BE2C (cell line): Measurements from ENCODE around the gene SLC8A1.

Experiments
- DNase-seq: peaks from one replicate; pipeline ENCODE4 v3.0.0-alpha.2; 2020
- H3K27me3 ChIP-seq: fragments of 250-450 bp; sonication (Bioruptor Pico); 2 replicates; pipeline ENCODE4 v1.5.1; 2020; ENCODE audit warnings: mild to moderate bottlenecking
- H3K36me3 ChIP-seq: fragments of 250-450 bp; sonication (Bioruptor Pico); 2 replicates; pipeline ENCODE4 v1.5.1; 2020; ENCODE audit warnings: mild to moderate bottlenecking
- H3K4me1 ChIP-seq: fragments of 250-450 bp; sonication (Bioruptor Pico); 2 replicates; pipeline ENCODE4 v1.5.1; 2020
- H3K4me3 ChIP-seq: 2 replicates; pipeline ENCODE4 v1.5.1; 2011; ENCODE audit warnings: low read depth, low read length
- H3K9me3 ChIP-seq: fragments of 250-450 bp; sonication (Bioruptor Pico); 2 replicates; pipeline ENCODE4 v1.5.1; 2020
- TF ChIP-seq, protein P1 (sequence below): IDR thresholded peaks from 2 replicates; pipeline ENCODE4 v1.5.1; 2012; ENCODE audit warnings: mild to moderate bottlenecking, low read depth, low read length

SLC8A1 gene

DNA sequence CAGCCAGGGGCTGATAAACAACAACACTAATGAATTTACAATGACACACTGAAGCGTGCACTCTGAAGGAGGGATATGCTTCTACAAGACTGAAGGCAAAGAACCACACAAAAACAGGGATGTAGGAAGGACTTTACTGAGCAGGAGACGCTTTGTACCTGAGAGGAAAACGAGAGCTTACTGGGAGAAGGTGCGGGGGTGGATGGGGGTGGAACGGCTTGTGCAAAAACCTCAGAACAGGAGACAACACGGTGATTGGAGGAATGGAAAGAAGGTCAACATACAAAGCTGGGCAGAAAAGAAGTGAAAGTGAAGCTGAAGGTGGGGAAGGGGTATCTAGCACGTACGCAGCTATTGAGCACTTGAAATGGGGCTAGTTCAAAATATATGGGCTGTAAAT lies 93.1 kb downstream of the SLC8A1 start:
- Histone ChIP-seq H3K4me3 (no peak overlapping the region), H3K36me3 (no peaks in the 10 kb centered on the region), H3K4me1 (peaks cover 11% of the 10 kb centered on the region), H3K27me3 (no peaks in the 10 kb centered on the region), H3K9me3 (no peaks in the 10 kb centered on the region)
- TF ChIP-seq, protein P1, sequence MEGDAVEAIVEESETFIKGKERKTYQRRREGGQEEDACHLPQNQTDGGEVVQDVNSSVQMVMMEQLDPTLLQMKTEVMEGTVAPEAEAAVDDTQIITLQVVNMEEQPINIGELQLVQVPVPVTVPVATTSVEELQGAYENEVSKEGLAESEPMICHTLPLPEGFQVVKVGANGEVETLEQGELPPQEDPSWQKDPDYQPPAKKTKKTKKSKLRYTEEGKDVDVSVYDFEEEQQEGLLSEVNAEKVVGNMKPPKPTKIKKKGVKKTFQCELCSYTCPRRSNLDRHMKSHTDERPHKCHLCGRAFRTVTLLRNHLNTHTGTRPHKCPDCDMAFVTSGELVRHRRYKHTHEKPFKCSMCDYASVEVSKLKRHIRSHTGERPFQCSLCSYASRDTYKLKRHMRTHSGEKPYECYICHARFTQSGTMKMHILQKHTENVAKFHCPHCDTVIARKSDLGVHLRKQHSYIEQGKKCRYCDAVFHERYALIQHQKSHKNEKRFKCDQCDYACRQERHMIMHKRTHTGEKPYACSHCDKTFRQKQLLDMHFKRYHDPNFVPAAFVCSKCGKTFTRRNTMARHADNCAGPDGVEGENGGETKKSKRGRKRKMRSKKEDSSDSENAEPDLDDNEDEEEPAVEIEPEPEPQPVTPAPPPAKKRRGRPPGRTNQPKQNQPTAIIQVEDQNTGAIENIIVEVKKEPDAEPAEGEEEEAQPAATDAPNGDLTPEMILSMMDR = no peak
- no peak for DNase-seq

DNA sequence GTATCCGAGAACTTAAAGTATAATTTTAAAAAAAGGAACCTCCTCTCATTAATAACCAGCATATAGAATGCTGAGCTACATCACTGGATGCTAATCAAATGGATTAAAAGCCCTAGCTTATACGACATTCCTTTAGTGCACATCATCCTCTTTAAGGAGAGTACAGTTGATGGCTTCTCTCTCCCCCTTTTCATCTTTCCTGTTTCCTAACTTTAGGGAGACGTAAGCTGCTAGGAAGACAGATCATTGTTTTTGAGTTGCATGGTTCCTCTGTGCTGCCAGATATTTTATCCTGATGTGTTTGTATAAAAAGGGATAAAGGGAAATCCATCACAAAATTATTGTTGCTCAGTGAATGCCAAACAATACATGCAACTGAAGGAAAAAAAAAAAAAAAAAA lies 94.2 kb downstream of the SLC8A1 start:
- H3K4me1 ChIP-seq = peaks cover 8% of the 10 kb centered on the region
- no peaks in the 10 kb centered on the region; the same call in 1 of the 2 replicates for H3K9me3 ChIP-seq
- TF ChIP-seq, protein P1 = no peak
- H3K27me3 ChIP-seq = no peaks in the 10 kb centered on the region
- H3K36me3 ChIP-seq = no peaks in the 10 kb centered on the region
- no peak for DNase-seq
- no peak overlapping the region for H3K4me3 ChIP-seq

DNA sequence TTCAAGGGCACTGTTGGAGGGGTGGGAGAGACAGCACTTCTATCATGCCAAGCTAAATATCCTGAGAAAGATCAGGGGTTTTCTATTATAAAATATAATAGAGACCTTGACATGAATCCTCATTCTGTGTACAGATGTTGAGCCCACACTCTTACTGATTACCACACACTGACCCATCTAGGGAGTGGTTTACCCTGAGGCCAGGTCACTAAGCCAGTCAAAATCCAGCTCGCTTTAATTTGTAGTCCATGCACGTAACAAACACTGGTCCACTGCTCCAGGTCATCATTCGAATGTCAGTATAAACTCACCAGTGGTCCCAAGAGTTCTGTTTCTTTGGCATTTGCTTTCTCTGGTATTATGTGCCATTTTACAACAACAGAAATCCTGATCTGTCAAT lies 96.4 kb downstream of the SLC8A1 start:
- H3K4me3 ChIP-seq = no peak overlapping the region
- no peaks in the 10 kb centered on the region for H3K36me3 ChIP-seq
- DNase-seq = no peak
- TF ChIP-seq, protein P1 = no peak
- H3K27me3 ChIP-seq = no peaks in the 10 kb centered on the region
- H3K9me3 ChIP-seq = no peaks in the 10 kb centered on the region; the same call in 1 of the 2 replicates
- peaks cover 8% of the 10 kb centered on the region for H3K4me1 ChIP-seq

DNA sequence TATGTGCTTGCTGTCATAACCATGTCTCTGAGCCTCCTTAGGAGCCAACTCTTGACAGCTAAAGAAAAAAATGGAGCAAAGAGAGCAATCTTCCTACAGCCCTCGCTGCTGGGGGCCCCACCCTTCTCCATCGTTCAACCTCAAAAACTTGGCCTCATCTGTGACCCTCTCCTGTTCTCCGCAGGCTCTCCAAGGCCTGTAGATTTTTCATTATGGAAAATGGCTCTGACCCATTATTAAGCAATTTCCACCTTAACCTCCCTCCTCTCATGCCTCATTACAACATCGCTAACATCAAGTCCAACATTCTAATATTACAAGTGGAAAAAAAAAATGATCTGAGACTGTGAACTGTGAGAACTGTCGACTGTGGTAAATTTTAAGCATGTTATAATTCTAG lies 98.7 kb downstream of the SLC8A1 start:
- no peaks in the 10 kb centered on the region for H3K27me3 ChIP-seq
- no peak for DNase-seq
- H3K4me3 ChIP-seq = no peak overlapping the region
- H3K4me1 ChIP-seq = peaks cover 8% of the 10 kb centered on the region
- H3K9me3 ChIP-seq = no peaks in the 10 kb centered on the region; the same call in 1 of the 2 replicates
- no peaks in the 10 kb centered on the region for H3K36me3 ChIP-seq
- TF ChIP-seq, protein P1 = no peak

DNA sequence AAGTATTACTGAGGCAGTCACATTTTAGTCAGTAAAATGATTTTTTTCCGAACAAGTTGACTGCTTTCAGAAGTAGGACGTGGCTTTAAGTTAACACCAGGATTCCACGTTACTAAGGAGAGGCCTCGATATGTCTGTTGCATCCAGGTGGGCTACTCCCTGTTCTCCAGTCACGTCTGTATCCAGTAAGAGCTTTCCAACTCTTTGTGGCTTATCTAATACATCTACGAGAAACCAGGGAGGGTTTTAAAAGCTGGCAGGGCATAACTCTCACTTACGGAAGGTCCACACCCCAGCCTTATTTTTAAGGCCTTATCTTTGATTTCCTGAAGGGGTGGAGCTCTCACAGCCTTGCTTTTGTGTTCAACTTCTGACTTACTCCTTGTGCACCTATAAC lies 99.2 kb downstream of the SLC8A1 start:
- Histone ChIP-seq H3K27me3 (no peaks in the 10 kb centered on the region), H3K9me3 (no peaks in the 10 kb centered on the region; the same call in 1 of the 2 replicates), H3K4me1 (peaks cover 8% of the 10 kb centered on the region), H3K36me3 (no peaks in the 10 kb centered on the region), H3K4me3 (no peak overlapping the region)
- no peak for DNase-seq
- TF ChIP-seq, protein P1 = no peak

DNA sequence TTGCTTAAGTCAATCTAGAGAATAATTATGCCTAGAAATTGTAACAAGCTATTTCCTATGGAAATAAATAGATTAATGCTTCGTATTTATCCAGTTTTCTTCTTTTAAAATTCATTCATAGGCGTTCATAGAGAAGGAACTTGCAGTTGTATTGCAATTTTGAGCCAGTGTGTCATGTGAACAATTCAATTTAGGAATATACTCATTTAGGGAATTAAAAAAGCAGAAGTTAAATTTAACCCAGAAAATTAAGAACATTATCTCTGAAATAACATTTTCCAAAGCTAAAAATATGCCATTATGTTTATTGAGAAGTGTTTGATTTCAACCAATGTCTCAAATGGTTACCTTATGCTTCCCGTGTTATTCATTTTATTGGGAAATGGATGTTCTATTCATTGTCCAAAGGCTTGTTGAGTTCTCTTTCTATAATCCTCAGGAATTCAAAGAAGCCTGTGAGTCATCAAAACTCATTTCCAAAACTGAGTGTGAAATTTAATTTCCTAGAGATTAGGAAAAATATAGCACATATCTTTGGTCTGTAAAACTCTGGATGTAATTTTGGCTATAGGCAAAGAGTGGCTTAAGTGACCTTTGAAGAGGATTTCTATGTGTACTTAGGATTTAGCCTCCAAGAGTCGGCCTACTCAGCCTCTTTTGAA lies 99.7 kb downstream of the SLC8A1 start:
- TF ChIP-seq, protein P1 = no peak
- no peaks in the 10 kb centered on the region for H3K27me3 ChIP-seq
- no peaks in the 10 kb centered on the region; the same call in 1 of the 2 replicates for H3K9me3 ChIP-seq
- peaks cover 8% of the 10 kb centered on the region for H3K4me1 ChIP-seq
- H3K36me3 ChIP-seq = no peaks in the 10 kb centered on the region
- DNase-seq = no peak
- H3K4me3 ChIP-seq = no peak overlapping the region
